Thyroid gland (tissue), 4 donors: ENCODE data around the gene VN1R2. TPM values are rescaled to one million over a fixed set of nuclear protein-coding genes. Genes with fewer than 3 reads are reported as not detected.
"Not testable (repeated sequence)": the region's sequence is repeated elsewhere in the genome, so short reads cannot be mapped to it uniquely, and the experiment has no call there.

Source experiments
- DNase-seq, 2 donors: peaks; one replicate each; pipeline ENCODE4 v3.0.0-alpha.2; 2019
- H3K27ac ChIP-seq, 3 donors: fragments of 200-600 bp; sonication (generic); 1 replicate in 2 of 3; 2 replicates in 1 of 3; pipeline ENCODE4 v1.5.1; 2016 to 2019; ENCODE audit warnings: mild to moderate bottlenecking in 1 of 3, moderate library complexity in 1 of 3
- H3K27me3 ChIP-seq: fragments of 200-600 bp; sonication (generic); one replicate; pipeline ENCODE4 v1.5.1; 2019
- H3K36me3 ChIP-seq, 2 donors: fragments of 200-600 bp; sonication (generic); one replicate each; pipeline ENCODE4 v1.5.1; 2016 to 2019
- H3K4me1 ChIP-seq, 2 donors: fragments of 200-600 bp; sonication (generic); one replicate each; pipeline ENCODE4 v1.5.1; 2017 to 2019
- H3K4me3 ChIP-seq, 3 donors: fragments of 200-600 bp; sonication (generic); replicated peaks in 1 of 3; 1 replicate in 2 of 3; 2 replicates in 1 of 3; pipeline ENCODE4 v1.5.1; 2016; ENCODE audit warnings: mild to moderate bottlenecking in 1 of 3
- H3K9me3 ChIP-seq: fragments of 200-600 bp; sonication (generic); one replicate; pipeline ENCODE4 v1.5.1; 2017
- CTCF ChIP-seq, 6 experiments: fragments of 200-600 bp in 3 of 6; fragments of 450-650 bp in 3 of 6; sonication (generic) in 3 of 6; IDR thresholded peaks; one replicate each; pipeline ENCODE4 v1.5.1; 2016 to 2019; ENCODE audit warnings: antibody characterized with exemption in 6 of 6, mild to moderate bottlenecking in 2 of 6, inconsistent platforms in 1 of 6, moderate library complexity in 1 of 6
- POLR2A ChIP-seq, 2 donors: fragments of 450-650 bp; IDR thresholded peaks; one replicate each; pipeline ENCODE4 v1.6.1; 2017; ENCODE audit warnings: antibody characterized with exemption in 2 of 2, mild to moderate bottlenecking in 2 of 2, moderate library complexity in 1 of 2
- WGBS, 2 donors: methylation state at CpG; one replicate each; pipeline ENCODE4 v1.1.5; 2017; 5-methylcytosine and 5-hydroxymethylcytosine counted together
- intact Hi-C: fragments of 100-400 bp; cut with DNase I; formaldehyde crosslinking; loops from one replicate; pipeline ENCODE4 v1.15.1; 2023
- total RNA-seq, 4 donors: library from RNA; depleted of rRNA; stranded (reverse); fragments of >200 nt; gene quantifications; one replicate each; pipeline ENCODE4 v1.2.3, GENCODE V29; 2016

VN1R2 gene
- total RNA-seq, result not detected

- 54 to 75% methylated on average over 14 of the region's 14 CpGs for WGBS, 2 donors
- H3K36me3 ChIP-seq, H3K4me3 ChIP-seq, H3K9me3 ChIP-seq, intact Hi-C loops, H3K27me3 ChIP-seq, H3K27ac ChIP-seq, DNase-seq: not testable (repeated sequence)
- peaks cover 0 to 11% of the 10 kb centered on the region in 2 donors for H3K4me1 ChIP-seq
These were observed at the start of gene VN1R2 for GRCh38 chr19:53257715-53258342. VN1R2 (plus strand) TSS chr19:53258292; CDS start chr19:53258376, 84 bp downstream.

GRCh38 chr19:53211554-53211953 lies 46.5 kb upstream of the VN1R2 start:
- Histone ChIP-seq H3K9me3 (peaks cover 18% of the 10 kb centered on the region), H3K36me3 (peaks cover 30 to 47% of the 10 kb centered on the region in 2 donors)
- not testable (repeated sequence) for H3K4me1 ChIP-seq, H3K27ac ChIP-seq, H3K4me3 ChIP-seq, H3K27me3 ChIP-seq, DNase-seq
- WGBS, 2 donors, result 79 to 87% methylated on average over 3 of the region's 3 CpGs
- intact Hi-C loops, result loop anchor here (5.0 kb wide), 1 partner anchor 1344 kb away; no protein-coding TSS in a partner anchor

- 98% methylated on average over 2 of the region's 2 CpGs for WGBS, 2 donors
- H3K4me3 ChIP-seq, result no peak overlapping the region
- no peaks in the 10 kb centered on the region for H3K4me1 ChIP-seq
- H3K9me3 ChIP-seq, result peaks cover 18% of the 10 kb centered on the region
- intact Hi-C loops, result loop anchor here (5.0 kb wide), 1 partner anchor 1346 kb away; no protein-coding TSS in a partner anchor
- DNase-seq, result no peak
- TF ChIP-seq CTCF (IDR thresholded peaks at IDR 0.05) (no peak), POLR2A (IDR thresholded peaks at IDR 0.05) (no peak)
- no peaks in the 10 kb centered on the region for H3K27me3 ChIP-seq
- peaks cover 29 to 35% of the 10 kb centered on the region in 2 donors for H3K36me3 ChIP-seq
- H3K27ac ChIP-seq, result no peak overlapping the region
These were observed 45.3 kb upstream of the VN1R2 start for GRCh38 chr19:53212703-53213320.

- H3K9me3 ChIP-seq, DNase-seq, H3K4me3 ChIP-seq, H3K36me3 ChIP-seq, H3K27ac ChIP-seq, H3K27me3 ChIP-seq, H3K4me1 ChIP-seq: not testable (repeated sequence)
- intact Hi-C loops, result loop anchor here (10.0 kb wide), 1 partner anchor 1108 kb away; no protein-coding TSS in a partner anchor
- WGBS, 2 donors, result 93% methylated on average over 3 of the region's 28 CpGs; no CpG with 5 or more reads in 1 of the 2 donors
These were observed 35.4 kb upstream of the VN1R2 start for GRCh38 chr19:53222716-53223115.

- no peak for DNase-seq
- no peaks in the 10 kb centered on the region for H3K36me3 ChIP-seq
- no peaks in the 10 kb centered on the region for H3K4me1 ChIP-seq
- 89 to 96% methylated on average over 19 to 20 of the region's 20 CpGs for whole genome bisulfite sequencing, 2 donors
- TF ChIP-seq POLR2A (IDR thresholded peaks at IDR 0.05) (no peak), CTCF (IDR thresholded peaks at IDR 0.05) (no peak)
- intact Hi-C loops, result loop anchor here (10.0 kb wide), 1 partner anchor 1110 kb away; no protein-coding TSS in a partner anchor
- H3K9me3 ChIP-seq, result no peaks in the 10 kb centered on the region
- no peaks in the 10 kb centered on the region for H3K27me3 ChIP-seq
- no peak overlapping the region for H3K27ac ChIP-seq
- no peak overlapping the region for H3K4me3 ChIP-seq
These were observed 33.5 kb upstream of the VN1R2 start for GRCh38 chr19:53224606-53225005.

- TF ChIP-seq POLR2A (IDR thresholded peaks at IDR 0.05) (no peak), CTCF (IDR thresholded peaks at IDR 0.05) (no peak)
- intact Hi-C loops, result no loop called here
- Histone ChIP-seq H3K27me3 (no peaks in the 10 kb centered on the region), H3K36me3 (peaks cover 35 to 46% of the 10 kb centered on the region in 2 donors), H3K4me1 (no peaks in the 10 kb centered on the region), H3K27ac (no peak overlapping the region), H3K9me3 (peaks cover 8% of the 10 kb centered on the region), H3K4me3 (no peak overlapping the region)
- WGBS, 2 donors, result 92 to 95% methylated on average over 4 of the region's 4 CpGs
- DNase-seq, result no peak
These were observed 20.8 kb upstream of the VN1R2 start for GRCh38 chr19:53237114-53237777.
